ENCODE results near the gene ZFP36L2.
"Not testable (repeated sequence)": the region's sequence is repeated elsewhere in the genome, so short reads cannot be mapped to it uniquely, and the experiment has no call there.

Gene ZFP36L2

DNA sequence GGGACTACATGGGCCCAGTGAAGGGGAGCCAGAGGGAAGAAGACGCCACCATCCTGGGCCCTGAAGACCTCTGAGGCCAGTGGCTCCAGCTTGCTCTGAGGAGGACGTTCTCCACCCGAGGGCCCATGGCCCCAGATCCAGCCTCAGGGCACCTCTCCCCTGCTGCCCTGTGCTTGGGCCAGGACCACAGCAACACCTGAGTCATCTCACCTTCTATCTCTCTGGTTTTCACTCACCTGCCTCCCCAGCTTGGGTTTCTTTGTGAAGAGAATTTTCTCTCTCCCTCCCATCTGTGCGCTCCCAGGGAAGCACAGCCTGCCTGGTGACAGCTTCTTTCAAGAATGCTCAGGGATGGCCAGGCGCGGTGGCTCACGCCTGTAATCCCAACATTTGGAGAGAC, 19.8 kb downstream of the ZFP36L2 start:
- no peak for DNase-seq

DNA sequence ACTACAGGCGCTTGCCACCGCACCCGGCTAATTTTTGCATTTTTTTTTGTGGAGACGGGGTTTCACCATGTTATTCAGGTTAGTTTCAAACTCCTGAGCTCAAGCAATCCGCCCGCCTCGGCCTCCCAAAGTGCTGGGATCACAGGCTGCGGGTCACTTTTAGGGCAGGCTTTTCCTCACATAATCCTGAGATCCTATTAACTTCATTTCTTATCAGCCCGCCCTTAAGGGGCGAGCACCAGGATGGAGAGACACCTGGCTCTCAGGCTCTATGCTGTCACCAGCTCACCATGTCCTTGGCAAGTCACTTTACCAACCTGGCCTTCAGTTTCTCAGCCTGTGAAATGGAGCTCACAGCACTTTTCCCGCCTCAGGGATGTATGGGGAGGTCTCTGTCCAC, 23.0 kb downstream of the ZFP36L2 start:
- DNase-seq: no peak

DNA sequence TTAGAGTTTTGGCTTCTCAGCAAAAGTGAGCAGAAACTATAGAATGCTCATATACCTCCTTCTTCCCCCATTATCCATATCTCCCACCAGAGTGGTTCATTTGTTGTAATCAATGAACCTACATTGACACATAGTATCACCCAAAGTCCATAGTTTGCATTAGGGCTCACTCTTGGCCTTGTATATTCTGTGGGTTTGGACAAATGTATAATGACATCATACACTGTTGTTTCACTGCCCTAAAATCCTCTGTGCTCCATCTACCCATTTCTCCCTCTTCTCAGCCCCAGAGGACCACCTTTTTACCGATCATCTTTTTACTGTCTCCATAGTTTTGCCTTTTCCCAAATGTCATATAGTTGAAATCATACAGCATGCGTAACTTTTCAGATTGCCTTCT, 24.1 kb downstream of the ZFP36L2 start:
- DNase-seq: no peak

DNA sequence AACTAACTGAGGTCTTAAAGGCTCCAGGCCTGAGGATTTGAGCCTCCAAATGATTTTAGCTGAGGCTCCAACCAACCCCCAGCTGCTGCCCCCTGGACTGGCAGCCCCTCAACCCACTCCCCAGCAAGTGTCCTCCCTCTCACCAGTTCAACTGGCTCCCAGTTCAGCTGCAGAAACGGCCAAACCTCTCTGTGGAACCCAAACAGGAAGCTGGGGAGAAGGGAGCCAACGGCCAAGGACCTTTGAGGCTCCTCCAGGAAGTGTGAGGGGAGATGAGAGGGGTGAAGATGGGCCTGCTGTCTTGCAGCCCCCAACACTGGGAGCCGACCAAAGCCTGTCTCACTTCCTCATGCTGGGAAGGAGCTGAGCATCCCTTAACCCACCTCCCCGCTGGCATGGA, 24.9 kb downstream of the ZFP36L2 start:
- DNase-seq: no peak

DNA sequence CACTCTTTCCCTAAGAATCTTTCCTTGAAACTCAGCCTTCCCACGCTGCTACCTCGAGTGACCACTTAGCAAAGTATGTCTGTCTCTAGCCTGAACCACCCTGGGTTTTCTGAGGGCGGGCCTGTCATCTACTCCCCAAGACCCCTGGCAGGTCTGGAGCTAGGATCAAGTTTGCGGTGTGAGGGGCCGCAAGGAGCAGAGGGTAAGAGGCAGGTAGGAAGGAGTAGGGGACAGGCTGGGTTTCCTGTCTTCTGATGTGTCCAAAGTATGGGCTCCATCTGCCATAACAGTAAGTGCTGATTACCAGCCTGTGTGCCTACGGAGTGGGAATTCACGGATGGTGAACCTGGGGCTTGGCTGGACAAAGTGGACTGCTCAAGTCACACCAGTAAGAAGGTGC, 25.4 kb downstream of the ZFP36L2 start:
- no peak for DNase-seq

DNA sequence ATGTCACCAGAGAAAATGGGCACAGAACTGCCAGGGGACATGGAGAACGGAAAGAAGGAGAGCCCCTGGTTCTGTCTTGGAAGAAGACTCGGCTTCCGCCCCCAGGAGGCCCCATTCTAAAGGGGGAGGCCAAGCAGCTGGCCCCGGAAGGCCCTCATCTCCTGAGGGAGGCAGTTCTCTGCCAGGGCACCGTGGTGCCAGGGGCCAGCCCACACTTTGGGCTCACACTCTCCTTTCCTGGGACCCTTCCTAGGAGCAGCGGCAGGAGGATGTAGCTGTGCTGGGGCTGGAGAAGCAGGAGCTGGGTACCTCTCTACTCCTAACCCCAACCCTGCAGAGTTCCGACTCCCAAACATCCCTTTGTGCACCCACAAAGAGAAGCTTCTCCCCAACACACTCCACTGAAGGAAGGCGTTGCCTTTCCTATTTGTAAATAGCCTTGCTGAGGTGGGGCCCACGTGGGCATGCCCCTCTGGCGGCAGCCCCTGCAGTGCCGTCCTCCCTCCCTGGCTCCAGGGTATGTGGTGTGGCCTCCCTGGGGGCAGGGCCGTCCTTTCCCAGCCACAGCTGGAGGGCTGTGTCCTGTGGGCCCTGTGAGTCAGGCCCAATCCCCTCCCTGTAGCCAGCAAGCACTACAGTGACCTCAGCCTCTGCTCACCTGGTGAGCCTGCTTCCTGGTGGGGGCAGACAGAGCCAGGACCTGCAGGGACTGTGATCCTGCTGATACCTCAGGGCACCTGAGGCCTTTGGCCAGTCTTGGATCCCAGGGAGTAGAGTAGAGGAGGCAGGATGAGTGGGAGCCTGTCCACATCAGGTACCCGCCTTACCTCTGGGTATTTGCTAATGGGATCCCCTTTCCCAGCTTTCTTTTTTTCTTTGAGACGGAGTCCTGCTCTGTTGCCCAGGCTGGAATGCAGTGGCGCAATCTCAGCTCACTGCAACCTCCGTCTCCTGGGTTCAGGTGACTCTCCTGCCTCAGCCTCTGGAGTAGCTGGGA, 26.6 kb downstream of the ZFP36L2 start:
- DNase-seq: no peak

DNA sequence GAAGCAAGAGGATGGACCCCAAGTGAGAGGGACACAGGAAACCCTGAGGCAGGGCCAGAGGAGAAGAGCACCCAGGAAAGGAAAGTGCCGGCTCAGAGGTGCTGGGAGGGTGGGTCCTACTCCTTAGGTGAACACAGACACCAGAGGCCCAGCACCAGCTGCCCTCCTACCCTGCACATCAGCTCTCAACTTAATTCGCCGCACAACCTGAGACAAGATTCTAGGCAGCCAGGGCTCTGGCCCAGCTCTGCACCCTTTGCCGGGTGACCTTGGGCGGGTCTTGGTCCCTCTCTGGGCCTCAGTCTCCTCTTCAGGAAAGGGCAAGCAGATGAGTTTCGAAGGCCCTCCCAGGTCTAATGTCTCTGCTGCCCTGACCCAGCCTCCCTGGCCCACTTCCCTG, 28.1 kb downstream of the ZFP36L2 start:
- no peak for DNase-seq

DNA sequence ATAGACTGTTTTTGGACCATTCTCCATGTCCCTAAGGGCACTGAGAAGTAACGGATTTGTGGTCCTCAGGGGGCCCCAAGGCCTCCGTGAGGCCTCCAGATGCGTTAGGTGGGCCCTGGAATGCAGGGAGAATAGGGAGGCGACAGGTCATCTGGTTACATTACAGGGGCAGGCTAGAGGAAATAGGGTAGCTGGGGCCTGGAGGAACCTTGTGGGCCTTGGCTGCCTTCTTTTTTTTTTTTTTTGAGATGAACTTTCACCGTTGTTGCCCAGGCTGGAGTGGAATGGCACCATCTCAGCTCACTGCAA, 28.9 kb downstream of the ZFP36L2 start:
- no peak for DNase-seq

DNA sequence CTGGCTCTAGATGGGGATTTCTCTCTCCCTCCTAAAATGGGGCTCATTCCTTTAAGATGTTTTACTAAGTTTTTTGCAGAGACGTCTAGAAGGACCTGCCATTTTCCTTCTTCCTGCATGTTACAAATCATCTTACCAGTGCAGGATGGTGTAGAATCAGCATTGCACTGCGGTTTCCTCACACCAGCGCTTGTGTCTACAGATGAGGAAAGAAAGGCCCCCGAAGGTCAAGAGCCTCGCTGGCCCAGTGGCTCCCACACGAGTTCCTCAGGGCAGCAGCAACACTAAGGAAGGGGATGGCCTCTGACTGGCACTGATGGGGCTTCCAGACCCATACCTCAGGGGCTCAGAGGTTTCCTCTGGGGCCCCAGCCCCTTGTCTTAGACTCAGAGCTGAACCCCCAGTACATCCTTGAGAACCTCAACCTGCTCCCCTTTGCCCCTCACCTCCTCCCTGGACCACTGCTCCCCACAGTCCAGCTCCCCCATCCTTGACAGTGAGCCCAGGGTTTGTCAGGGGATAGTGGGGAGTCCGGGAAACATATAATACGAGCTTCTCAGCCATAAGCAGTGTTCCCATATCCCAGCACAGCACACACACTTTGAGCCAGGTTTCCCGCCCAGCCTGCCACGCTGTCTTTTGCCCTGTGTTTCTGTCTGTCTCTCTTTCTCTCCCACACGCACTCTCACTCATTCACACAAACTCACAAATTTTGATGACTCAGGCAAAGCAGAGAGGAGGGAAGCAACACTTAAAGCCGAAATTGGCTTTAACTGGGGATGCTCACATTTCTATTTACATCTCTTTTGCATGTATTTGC, 29.4 kb downstream of the ZFP36L2 start:
- DNase-seq: no peak

DNA sequence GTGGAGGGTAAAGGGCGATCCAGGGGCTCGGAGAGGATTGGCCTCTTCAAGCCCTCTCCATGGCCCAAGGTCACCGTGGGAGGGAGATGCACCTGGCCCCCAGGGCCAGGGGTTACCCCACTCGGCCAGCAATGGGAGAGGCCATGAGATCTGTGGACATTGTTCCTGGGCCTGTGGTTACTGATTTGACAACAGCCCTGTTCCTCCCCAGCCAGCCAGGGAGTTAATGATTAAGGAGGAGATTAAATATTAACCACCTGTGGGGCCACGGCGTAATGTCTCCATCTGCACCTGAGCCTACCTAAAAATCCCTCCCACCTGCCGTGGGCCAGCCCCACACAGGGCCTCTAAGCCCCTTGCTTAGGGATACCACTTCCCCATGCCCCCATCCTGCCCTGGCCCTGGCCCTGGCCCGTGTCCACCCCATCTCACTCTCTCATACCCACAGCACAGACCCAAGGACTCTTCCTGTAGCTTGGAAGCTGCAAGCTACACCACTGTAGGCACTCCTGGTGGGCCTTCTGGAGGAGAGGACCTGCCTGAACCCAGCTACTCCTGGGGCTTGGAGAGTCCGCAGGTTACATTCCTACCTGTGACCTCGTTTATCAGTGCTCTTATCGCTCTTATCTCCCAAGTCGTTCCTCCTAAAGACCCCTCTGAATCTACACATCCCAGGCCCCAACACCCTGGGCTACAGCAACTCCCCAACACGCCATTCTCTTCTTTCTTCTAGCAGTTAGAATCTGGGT, 32.1 kb downstream of the ZFP36L2 start:
- DNase-seq: no peak

DNA sequence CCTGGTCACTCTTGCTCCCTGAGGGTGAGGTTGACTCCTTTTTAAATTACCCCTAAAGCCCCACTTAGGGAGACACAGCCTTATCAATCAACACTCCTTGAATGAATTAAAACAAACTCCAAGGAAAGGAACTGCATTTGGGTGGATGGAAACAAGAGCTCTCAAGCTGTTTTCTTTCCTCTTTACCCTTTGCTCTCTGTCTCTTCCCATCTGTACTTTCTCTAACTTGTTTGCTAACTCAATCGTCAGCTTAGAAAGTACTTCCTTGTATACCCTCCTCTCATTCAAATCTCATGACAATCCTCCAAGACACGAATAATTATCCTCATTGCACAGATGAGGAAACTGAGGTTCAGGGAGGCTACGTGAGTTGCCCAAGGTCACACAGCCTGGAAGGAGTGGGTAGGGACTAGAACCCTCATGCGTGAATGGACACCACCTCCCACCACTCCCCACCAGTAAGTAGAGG, 32.7 kb downstream of the ZFP36L2 start:
- no peak for DNase-seq

DNA sequence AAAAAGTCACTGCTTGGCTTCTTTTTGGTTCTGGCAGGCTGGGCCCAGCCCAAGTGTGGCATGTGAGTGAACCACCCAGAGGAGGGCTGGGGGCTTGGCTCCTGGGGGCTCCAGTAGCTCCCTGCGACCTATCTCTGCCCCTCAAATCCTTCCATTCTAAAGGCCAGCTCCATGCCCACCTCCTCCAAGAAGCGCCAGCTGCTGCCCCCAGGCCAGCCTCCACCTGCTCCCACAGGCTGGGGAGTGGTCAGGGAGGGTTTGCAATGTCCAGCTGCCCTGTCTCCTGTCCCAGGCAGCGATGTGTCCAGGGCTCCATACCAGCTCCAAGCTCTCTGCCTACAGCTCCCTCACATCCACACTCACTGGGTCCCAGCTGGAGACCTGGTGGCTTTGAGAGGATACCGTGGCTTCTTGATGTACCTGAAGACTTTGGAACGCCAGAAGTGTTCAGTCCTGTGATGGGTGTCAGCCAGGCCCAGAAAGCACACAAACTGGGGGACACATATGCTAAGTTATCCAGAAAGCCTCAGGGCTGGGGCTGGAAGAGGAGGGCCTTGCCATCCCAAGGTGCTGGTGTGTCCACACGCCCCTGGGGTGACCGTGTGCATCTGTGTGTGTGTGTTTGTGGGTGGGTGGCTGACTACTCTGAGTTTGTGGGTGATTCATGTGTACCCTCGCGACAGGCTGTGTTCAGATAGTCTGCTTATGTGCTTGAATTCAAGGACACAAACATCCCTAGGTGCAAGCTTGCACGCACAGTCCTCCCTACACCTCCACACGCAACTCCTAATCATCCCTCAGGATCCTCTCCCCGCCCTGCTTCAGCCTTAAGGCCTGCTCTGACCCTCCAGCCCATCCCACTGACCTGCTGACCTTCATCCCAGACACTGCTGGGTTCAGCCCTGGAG, 33.4 kb downstream of the ZFP36L2 start:
- no peak for DNase-seq

DNA sequence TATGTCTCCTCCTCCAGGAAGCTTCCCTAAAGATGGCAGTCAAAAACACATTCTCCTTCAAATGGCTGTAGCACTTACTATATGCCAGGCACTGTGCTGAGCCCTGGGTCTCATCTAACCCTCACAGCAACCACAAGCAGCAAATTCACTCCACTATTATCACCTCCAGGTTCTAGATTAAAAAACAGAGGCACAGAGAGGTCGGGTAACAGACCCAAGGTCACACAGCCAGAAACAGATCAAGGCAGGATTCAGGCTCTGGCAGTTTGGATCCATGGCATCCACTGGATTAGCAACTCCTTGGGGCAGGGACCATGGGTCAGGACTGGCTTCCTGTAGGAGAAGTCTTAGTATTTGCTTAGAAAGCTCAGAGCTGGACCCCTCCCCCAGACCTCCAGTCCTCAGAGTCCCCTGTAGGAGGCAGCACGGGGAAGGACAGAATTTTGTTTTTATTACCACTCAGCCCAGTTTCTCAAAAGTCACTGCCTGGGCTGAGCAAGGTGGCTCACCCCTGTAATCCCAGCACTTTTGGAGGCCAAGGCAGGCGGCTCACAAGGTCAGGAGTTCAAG, 34.4 kb downstream of the ZFP36L2 start:
- DNase-seq: no peak

DNA sequence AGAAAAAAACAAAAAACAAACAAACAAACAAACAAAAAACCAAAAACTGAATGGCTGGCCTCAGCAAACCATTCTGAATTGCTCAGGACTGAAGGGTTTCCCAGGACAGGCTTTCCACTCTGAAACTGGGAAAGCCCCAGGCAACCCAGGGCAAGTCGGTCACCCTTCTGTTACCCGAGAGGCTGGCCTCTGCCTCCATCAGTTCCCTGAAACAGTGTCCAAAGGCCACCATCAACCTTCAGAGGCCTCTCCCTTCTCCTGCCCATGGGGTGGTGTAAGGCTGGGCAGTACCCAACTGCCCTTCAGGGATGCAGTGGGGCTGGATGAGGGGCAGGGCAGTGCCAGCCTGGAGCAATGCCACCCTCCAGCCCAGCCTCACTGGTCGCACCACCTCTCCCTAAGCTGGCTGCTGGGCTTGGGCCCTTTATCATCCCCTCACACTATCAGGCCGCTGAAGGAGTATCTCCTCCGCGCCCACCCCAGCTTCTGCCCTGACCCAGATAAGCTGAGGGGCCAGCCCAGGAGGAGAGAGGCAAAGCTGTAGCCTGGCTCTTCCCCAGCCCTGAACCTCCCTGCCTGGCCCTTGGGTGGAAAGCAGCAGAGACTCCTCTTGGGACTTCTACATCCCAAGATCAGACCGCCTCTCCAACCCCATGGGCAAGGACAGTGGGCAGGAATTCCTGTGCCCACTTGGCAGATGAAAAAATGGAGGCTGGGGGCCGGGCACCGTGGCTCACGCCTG, 35.9 kb downstream of the ZFP36L2 start:
- no peak for DNase-seq

DNA sequence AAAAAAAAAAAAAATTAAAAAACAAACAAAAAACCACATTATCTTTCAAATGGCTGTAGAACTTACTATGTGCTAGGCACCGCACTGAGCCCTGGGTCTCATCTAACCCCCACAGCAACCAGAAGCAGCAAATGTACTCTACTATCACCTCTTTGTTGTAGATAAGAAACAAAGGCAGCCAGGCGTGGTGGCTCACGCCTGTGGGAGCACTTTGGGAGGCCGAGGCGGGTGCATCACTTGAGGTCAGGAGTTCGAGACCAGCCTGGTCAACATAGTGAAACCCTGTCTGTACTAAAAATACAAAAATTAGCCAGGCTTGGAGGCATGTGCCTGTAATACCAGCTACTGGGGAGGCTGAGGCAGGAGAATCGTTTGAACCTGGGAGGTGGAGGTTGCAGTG, 36.5 kb downstream of the ZFP36L2 start:
- DNase-seq: not testable (repeated sequence)

DNA sequence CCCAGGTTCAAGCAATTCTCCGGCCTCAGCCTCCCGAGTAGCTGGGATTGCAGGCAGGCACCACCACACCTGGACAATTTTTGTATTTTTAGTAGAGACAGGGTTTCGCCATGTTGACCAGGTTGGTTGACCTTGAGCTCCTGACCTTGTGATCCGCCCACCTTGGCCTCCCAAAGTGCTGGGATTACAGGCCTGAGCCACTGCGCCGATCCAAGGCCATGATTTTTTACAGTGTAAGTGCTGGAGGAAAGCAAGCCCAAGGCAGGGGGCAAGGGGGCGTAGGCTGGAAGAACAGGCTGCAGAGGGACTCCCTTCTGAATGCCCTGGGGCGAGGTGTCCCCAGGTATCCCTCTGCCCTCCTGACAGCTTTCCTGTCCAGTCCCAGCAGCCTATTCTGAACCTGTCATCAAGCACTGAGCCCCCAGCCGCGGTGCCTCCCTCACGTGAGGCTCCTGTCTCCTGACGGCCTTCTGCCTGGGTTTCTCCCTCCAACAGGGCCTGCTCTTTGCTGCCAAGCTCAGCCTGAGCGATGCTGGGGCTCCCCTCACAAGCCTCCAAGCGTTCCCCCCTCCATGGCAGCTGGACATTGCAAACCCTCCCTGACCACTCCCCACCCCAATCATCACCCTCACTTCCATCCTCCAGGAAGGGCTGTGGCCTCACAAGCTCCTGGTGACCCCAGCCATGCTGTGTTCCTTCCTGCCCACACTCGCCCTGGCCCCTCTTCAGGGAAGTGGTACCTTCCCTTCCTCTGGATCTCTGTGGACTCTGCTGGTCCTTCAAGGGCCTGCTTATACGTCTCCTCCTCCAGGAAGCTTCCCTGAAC, 37.6 kb downstream of the ZFP36L2 start:
- no peak for DNase-seq

DNA sequence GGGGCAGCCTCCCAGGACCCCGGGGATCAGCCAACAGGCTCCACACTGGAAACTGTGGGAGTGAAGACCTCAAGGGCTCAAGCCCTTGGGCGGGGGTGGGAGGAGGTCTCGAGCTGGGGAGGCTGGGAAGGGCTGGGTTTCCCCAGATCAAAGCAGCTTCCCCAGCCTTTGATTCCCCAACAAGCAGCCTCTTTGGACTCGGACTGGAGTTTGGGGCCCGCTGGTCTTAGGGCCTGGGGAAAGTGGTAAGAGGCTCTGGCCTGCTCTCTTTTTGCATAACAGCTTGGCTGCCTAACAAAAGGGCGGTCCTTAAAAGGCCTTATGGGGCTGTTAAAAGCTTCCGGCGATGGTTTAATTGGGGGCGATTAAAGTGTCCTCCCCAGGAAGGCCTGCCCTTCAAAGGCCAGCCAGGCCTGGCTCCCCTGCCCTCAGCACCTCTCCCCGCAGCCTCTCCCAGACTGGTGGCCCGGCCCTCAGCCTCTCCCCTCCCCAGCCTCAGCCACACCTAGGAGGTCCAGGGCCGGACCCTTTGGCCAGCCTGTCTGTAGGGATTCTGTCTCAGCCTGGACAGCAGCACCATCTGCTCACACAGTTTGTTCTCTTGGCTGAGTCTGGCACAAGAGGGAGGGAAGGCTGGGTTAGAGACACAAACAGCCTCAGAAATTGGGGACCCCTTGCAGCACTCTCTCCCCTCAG, 39.6 kb downstream of the ZFP36L2 start:
- no peak for DNase-seq

DNA sequence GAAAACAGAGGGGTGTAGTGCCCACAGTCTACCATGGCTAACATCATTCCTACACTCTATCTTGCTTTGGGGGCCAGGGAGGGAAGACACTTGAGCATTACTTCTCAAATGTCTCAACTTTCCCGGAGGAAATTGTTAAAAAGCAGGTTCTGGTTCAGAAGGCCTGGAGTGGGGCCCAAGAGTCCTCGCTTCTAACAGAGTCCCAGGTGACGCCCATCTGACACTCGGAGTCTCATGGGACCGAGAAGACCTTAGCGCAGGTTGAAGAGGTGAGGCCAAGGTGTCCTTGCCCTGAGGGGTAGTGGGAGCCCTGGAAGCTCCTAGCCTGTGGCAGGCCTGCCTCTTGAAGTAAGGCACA, 40.1 kb downstream of the ZFP36L2 start:
- no peak for DNase-seq

DNA sequence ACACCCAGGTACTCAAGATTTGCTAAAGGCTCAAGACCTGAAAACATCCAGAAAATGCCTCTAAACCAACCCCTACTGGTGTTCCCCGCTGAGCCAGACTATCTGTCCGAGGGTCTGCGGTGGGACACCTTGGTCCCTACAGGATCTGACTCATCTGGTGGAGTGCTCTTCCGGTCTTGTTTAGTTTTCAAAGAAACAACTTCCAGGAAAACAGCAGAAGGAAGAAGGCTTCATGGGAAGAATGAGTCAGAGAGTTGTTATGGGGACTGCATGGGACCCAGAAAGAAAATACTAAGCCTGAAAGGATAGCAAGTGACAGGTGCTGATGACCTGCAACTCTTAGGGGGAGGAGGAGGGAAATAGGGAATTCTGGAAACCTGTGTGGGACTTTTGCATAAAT, 41.3 kb downstream of the ZFP36L2 start:
- DNase-seq: no peak
